HepG2 (cell line): ENCODE data around the gene RASA3. TPM values are rescaled to one million over a fixed set of nuclear protein-coding genes. Genes with fewer than 3 reads are reported as not detected.
A peak's percentile ranks its signal among the peaks of the same experiment; 100 is the strongest.

Source experiments
- ATAC-seq: fragments of 200-7000 bp; cut with Tn5 transposase; 3 replicates; pipeline ENCODE4 v1.9.1; 2020; ENCODE audit warnings: mild to moderate bottlenecking, moderate library complexity
- BruUV-seq: library from RNA; stranded (reverse); fragments of 400-500 nt; replicated peaks from 2 replicates; lab custom pipeline; 2021; lab: Mats Ljungman, UMichigan
- CTCF ChIA-PET: fragments of 300-600 bp; formaldehyde crosslinking; extraction: SDS; loops from one replicate; lab custom pipeline; 2021; ENCODE audit warnings: low total read pairs, inconsistent platforms, low intra/inter-chr PET ratio; lab: Yijun Ruan, JAX
- POLR2A ChIA-PET: fragments of 350-600 bp; sonication (Branson Sonifier 250); formaldehyde crosslinking; loops from one replicate; lab custom pipeline; 2020; ENCODE audit warnings: antibody characterized with exemption, inconsistent platforms; lab: Yijun Ruan, JAX
- DNase-seq: peaks from one replicate; pipeline ENCODE4 v3.0.0-alpha.2; 2015; ENCODE audit warnings: low spot score
- FAIRE-seq: peaks from 3 replicates; lab custom pipeline; 2011; peaks lifted over from hg19 to GRCh38; lab: Jason Lieb, UNC
- H2AFZ ChIP-seq: one replicate; pipeline ENCODE4 v1.6.1; 2011; ENCODE audit warnings: low read length, inconsistent platforms
- H3K27ac ChIP-seq: fragments of 300-600 bp; 3 replicates; pipeline ENCODE4 v1.8.0; 2011; ENCODE audit warnings: mixed run types, mild to moderate bottlenecking, mixed read lengths, low read length, inconsistent platforms; ENCODE audit not compliant: insufficient read depth; ENCODE audit errors: extremely low read length
- H3K27me3 ChIP-seq, 2 experiments: fragments of 200-600 bp in 1 of 2; 2 replicates in 1 of 2; 3 replicates in 1 of 2; pipeline versions ENCODE4 v1.6.0 to v1.8.0; 2011; ENCODE audit warnings: low read length in 2 of 2, mild to moderate bottlenecking in 2 of 2, moderate library complexity in 2 of 2, inconsistent platforms in 1 of 2; ENCODE audit not compliant: insufficient read depth in 2 of 2, control insufficient read depth in 1 of 2
- H3K36me3 ChIP-seq, 2 experiments: fragments of 200-600 bp in 1 of 2; replicated peaks in 1 of 2; 2 replicates in 1 of 2; 3 replicates in 1 of 2; pipeline versions ENCODE4 v1.5.1 to v1.8.0; 2011; ENCODE audit warnings: low read length in 2 of 2, inconsistent platforms in 1 of 2; ENCODE audit not compliant: insufficient read depth in 2 of 2, control insufficient read depth in 1 of 2
- H3K4me1 ChIP-seq: 2 replicates; pipeline ENCODE4 v1.5.1; 2012; ENCODE audit warnings: low read length, inconsistent platforms; ENCODE audit not compliant: insufficient read depth
- H3K4me2 ChIP-seq: 2 replicates; pipeline ENCODE4 v1.6.0; 2011; ENCODE audit warnings: low read depth, low read length, inconsistent platforms
- H3K4me3 ChIP-seq, 3 experiments: fragments of 200-600 bp in 1 of 3; sonication (generic), shearing (Covaris generic) in 1 of 3; replicated peaks in 1 of 3; 2 replicates each; pipeline ENCODE4 v1.5.1; 2011 to 2016; ENCODE audit warnings: low read length in 3 of 3, inconsistent platforms in 2 of 3, low read depth in 2 of 3, mild to moderate bottlenecking in 2 of 3, control low read depth in 1 of 3, mixed read lengths in 1 of 3; ENCODE audit not compliant: insufficient read depth in 1 of 3
- H3K79me2 ChIP-seq: one replicate; pipeline ENCODE4 v1.6.1; 2011; ENCODE audit warnings: low read length, inconsistent platforms; ENCODE audit not compliant: insufficient read depth
- H3K9ac ChIP-seq: 2 replicates; pipeline ENCODE4 v1.6.0; 2011; ENCODE audit warnings: mild to moderate bottlenecking, low read depth, low read length, inconsistent platforms; ENCODE audit not compliant: insufficient read depth
- H3K9me3 ChIP-seq: 2 replicates; pipeline ENCODE4 v1.5.1; 2012; ENCODE audit warnings: mild to moderate bottlenecking, low read length
- H4K20me1 ChIP-seq: 2 replicates; pipeline ENCODE4 v1.6.0; 2011; ENCODE audit warnings: inconsistent platforms, mild to moderate bottlenecking, low read length, moderate library complexity; ENCODE audit not compliant: insufficient read depth
- AFF4 ChIP-seq: sonication (generic); formaldehyde crosslinking; IDR thresholded peaks from 2 replicates; pipeline ENCODE4 v1.4.0; 2020; ENCODE audit warnings: missing genetic modification reagents
- ATRX ChIP-seq: sonication (generic); formaldehyde crosslinking; IDR thresholded peaks from 2 replicates; pipeline ENCODE4 v1.4.0; 2020; ENCODE audit warnings: missing genetic modification reagents, borderline replicate concordance
- BRCA1 ChIP-seq: sonication (generic); formaldehyde crosslinking; IDR thresholded peaks from 2 replicates; pipeline ENCODE4 v1.4.0; 2020; ENCODE audit warnings: missing genetic modification reagents
- DBP ChIP-seq: sonication (generic); formaldehyde crosslinking; IDR thresholded peaks from 2 replicates; pipeline ENCODE4 v1.4.0; 2020; ENCODE audit warnings: missing genetic modification reagents; ENCODE audit errors: not compliant biosample characterization
- GTF3A ChIP-seq: sonication (generic); formaldehyde crosslinking; conservative IDR thresholded peaks from 2 replicates; pipeline ENCODE4 v1.4.0; 2020; ENCODE audit warnings: mild to moderate bottlenecking, missing genetic modification reagents
- MTA1 ChIP-seq: sonication (generic); formaldehyde crosslinking; IDR thresholded peaks from 2 replicates; pipeline ENCODE4 v1.4.0; 2020; ENCODE audit warnings: missing genetic modification reagents, mild to moderate bottlenecking, borderline replicate concordance
- NRL ChIP-seq: sonication (generic); formaldehyde crosslinking; IDR thresholded peaks from 2 replicates; pipeline ENCODE4 v1.5.0; 2020; ENCODE audit warnings: missing genetic modification reagents, mild to moderate bottlenecking, moderate library complexity, borderline replicate concordance
- POGZ ChIP-seq: sonication (generic); formaldehyde crosslinking; IDR thresholded peaks from 2 replicates; pipeline ENCODE4 v1.4.0; 2020; ENCODE audit warnings: mild to moderate bottlenecking, missing genetic modification reagents
- SOX6 ChIP-seq, 2 experiments: fragments of 450-650 bp in 1 of 2; sonication (generic) in 1 of 2; formaldehyde crosslinking in 1 of 2; IDR thresholded peaks; 2 replicates each; pipeline versions ENCODE4 v1.4.0 to v1.6.1; 2017 to 2020; ENCODE audit warnings: antibody characterized with exemption in 1 of 2, mild to moderate bottlenecking in 1 of 2, missing genetic modification reagents in 1 of 2
- TAF15 ChIP-seq: fragments of 200-400 bp; formaldehyde crosslinking; IDR thresholded peaks from one replicate; pipeline ENCODE4 v1.6.1; 2018; ENCODE audit warnings: mild to moderate bottlenecking, low read depth, low read length; ENCODE audit not compliant: poor library complexity, severe bottlenecking
- TRAFD1 ChIP-seq: sonication (generic); formaldehyde crosslinking; IDR thresholded peaks from 2 replicates; pipeline ENCODE4 v1.5.1; 2020; ENCODE audit warnings: missing genetic modification reagents, mild to moderate bottlenecking, borderline replicate concordance
- ZNF382 ChIP-seq: sonication (generic); formaldehyde crosslinking; IDR thresholded peaks from 2 replicates; pipeline ENCODE4 v1.5.0; 2020; ENCODE audit warnings: missing genetic modification reagents, mild to moderate bottlenecking, borderline replicate concordance
- ZNF432 ChIP-seq: sonication (generic); formaldehyde crosslinking; IDR thresholded peaks from 2 replicates; pipeline ENCODE4 v1.5.0; 2020; ENCODE audit warnings: missing genetic modification reagents, mild to moderate bottlenecking, borderline replicate concordance
- ZNF839 ChIP-seq: sonication (generic); formaldehyde crosslinking; IDR thresholded peaks from 2 replicates; pipeline ENCODE4 v1.4.0; 2020; ENCODE audit warnings: missing genetic modification reagents, mild to moderate bottlenecking, borderline replicate concordance
- ZSCAN31 ChIP-seq: sonication (generic); formaldehyde crosslinking; IDR thresholded peaks from 2 replicates; pipeline ENCODE4 v1.5.0; 2020; ENCODE audit warnings: low read depth, mild to moderate bottlenecking, missing genetic modification reagents
- WGBS: methylation state at CpG from one replicate; pipeline ENCODE4 v1.1.6; 2017; ENCODE audit warnings: low lambda C conversion rate; 5-methylcytosine and 5-hydroxymethylcytosine counted together
- in situ Hi-C: cut with HindIII; loops from 2 replicates; pipeline ENCODE4 v1.10.0; 2017; ENCODE audit warnings: low pct_unique_long_range_greater_than_20kb; ENCODE audit not compliant: extremely low pct_ligation_motif_present
- intact Hi-C: fragments of 100-400 bp; cut with micrococcal nuclease; formaldehyde crosslinking; loops from one replicate; pipeline ENCODE4 v1.10.0; 2022; ENCODE audit not compliant: unreplicated experiment
- polyA plus RNA-seq, 8 experiments: library from polyadenylated mRNA; depleted of rRNA in 3 of 8; stranded (reverse) in 7 of 8; unstranded in 1 of 8; fragments of >200 nt; fragmentation: Illumina TruSeq in 4 of 8; extraction: Trizol in 4 of 8; gene quantifications; 2 replicates each; pipeline versions ENCODE4 v1.2.1 to v1.2.3, GENCODE V29; 2011 to 2016; ENCODE audit warnings: low read depth in 4 of 8, missing spikeins in 1 of 8, mixed read lengths in 1 of 8; ENCODE audit not compliant: insufficient read depth in 1 of 8
- total RNA-seq, 5 experiments: library from RNA; depleted of rRNA; stranded (reverse); fragments of >200 nt; fragmentation: Illumina TruSeq; extraction: Trizol; gene quantifications; 2 replicates each; pipeline ENCODE4 v1.2.3, GENCODE V29; 2016; ENCODE audit warnings: low read depth in 1 of 5

RASA3 gene
- total and polyA plus RNA-seq, 2 of the 13 experiments (the other 11 are each of a cell fraction or from before 2014, with no cell fraction given): 0.05 TPM; not detected in 1

GRCh38 chr13:114102131-114102520 lies 30.3 kb downstream of the RASA3 start (continued):
- no peak for TF ChIP-seq TRAFD1 (CRISPR knock-in tag)
- no peak for TF ChIP-seq POGZ
- no peak for TF ChIP-seq ATRX (CRISPR knock-in tag)
- TF ChIP-seq TAF15: no peak
- no peak for TF ChIP-seq BRCA1 (CRISPR knock-in tag)

- H3K79me2 ChIP-seq: no peaks in the 10 kb centered on the region
- no peak for DNase-seq
- H4K20me1 ChIP-seq: no peaks in the 10 kb centered on the region
- H3K9me3 ChIP-seq: no peaks in the 10 kb centered on the region
- H3K4me3 ChIP-seq: no peak overlapping the region
- H2AFZ ChIP-seq: no peak overlapping the region
- CTCF ChIA-PET: no interaction called here
- H3K36me3 ChIP-seq: no peaks in the 10 kb centered on the region
- POLR2A ChIA-PET: no interaction called here
- no peak overlapping the region for H3K27ac ChIP-seq
- H3K4me1 ChIP-seq: no peaks in the 10 kb centered on the region
- no peak overlapping the region for H3K9ac ChIP-seq
- intact Hi-C loops (loop anchor here (2.0 kb wide), 1 partner anchor 17 kb away; no protein-coding TSS in a partner anchor), in situ Hi-C loops (no loop called here)
- H3K4me2 ChIP-seq: no peak overlapping the region
- peaks cover 3 to 37% of the 10 kb centered on the region in 2 experiments; a peak in 4 of 5 replicates for H3K27me3 ChIP-seq
- ATAC-seq: peak; percentile 4
- no peak for FAIRE-seq
- WGBS: 42% methylated on average over 9 of the region's 27 CpGs
- no TSS peak for BruUV-seq
- TF ChIP-seq NRL (CRISPR knock-in tag) (no peak), ZSCAN31 (CRISPR knock-in tag) (no peak), ZNF432 (CRISPR knock-in tag) (no peak), DBP (CRISPR knock-in tag) (no peak), MTA1 (CRISPR knock-in tag) (no peak), ZNF839 (CRISPR knock-in tag) (no peak), SOX6 (IDR thresholded peaks at IDR 0.05) (no peak), SOX6 (CRISPR knock-in tag; IDR thresholded peaks at IDR 0.05) (no peak), GTF3A (CRISPR knock-in tag) (no peak), AFF4 (CRISPR knock-in tag) (no peak), ZNF382 (CRISPR knock-in tag) (no peak)
These were observed 30.9 kb downstream of the RASA3 start for GRCh38 chr13:114101358-114102130.
